ENCODE results near the gene TMEM243. TPM values are rescaled to one million over a fixed set of nuclear protein-coding genes. Genes with fewer than 3 reads are reported as not detected.
A peak's percentile ranks its signal among the peaks of the same experiment; 100 is the strongest.

TMEM243 gene
- total and polyA plus RNA-seq, 2 donors (not counting 1 experiment from before 2014, with no cell fraction given): 161 to 164 TPM

DNA sequence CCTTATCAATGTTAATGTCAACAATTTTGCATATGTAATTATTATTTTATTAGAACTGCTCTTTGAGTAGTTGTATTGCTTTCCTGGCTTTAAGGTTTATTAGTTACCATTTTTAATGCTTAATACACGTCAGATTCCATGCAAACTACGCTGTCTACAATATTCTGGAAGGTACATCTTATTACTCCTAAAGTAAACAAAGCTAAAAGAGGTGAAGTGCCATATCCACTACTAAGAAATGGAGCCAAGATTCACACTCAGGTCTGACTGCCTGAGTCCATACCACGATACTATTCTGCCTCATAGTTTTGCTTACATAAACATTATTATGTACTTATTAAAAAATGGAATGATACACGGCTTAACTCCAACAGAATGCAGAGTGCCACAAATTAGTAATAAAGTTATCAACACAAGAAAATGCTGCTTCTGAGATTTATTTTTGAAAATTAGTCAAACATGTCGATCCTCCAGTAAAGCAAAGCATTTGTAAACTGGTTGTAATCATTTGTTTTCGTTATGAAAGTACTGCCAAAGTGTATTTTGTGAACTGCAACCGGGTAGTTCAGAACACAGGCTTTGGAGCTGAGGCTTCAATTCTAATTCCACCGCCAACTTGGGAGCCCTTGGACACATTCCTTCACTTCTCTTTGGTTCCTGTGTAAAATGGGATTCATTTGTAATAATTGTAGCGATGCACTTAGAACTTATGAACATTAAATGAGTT lies 68.4 kb downstream of the TMEM243 start:
- H3K4me3 ChIP-seq (ENCODE audit: control extremely low read depth in 1 of 5, extremely low read depth in 1 of 5, insufficient read depth in 1 of 5, low read depth in 2 of 5, low read length in 4 of 5): peak overlapping the region in 4 of 5 experiments; percentile 80 to 97 (median 90)
- WGBS (ENCODE audit: insufficient coverage): 100% methylated on average over 1 of the region's 9 CpGs
- H3K4me3 Mint-ChIP-seq: peak overlapping the region; percentile 88
- no peaks in the 10 kb centered on the region for H3K9me3 ChIP-seq (ENCODE audit: control extremely low read depth in 1 of 3, control insufficient read depth in 2 of 3, insufficient read depth in 1 of 3, low read length in 2 of 3)
- peaks cover 35% of the 10 kb centered on the region for H3K4me1 Mint-ChIP-seq
- no peaks in the 10 kb centered on the region for H3K27me3 Mint-ChIP-seq
- no peaks in the 10 kb centered on the region for H3K27me3 ChIP-seq (replicated peaks in 1 of 4; ENCODE audit: control extremely low read depth in 1 of 4, control insufficient read depth in 3 of 4, insufficient read depth in 4 of 4, low read length in 3 of 4)
- DNase-seq: no peak
- ChIA-PET CTCF (interaction anchor here (1.1 to 5.5 kb wide), 7 partner anchors 17 to 225 kb away, joined by 3 to 60 read pairs (median 10); partner anchors contain the start of genes ELAPOR2 and TMEM243), POLR2A (interaction anchor here (1.2 to 3.4 kb wide), 2 partner anchors 7 to 68 kb away, joined by 3 to 58 read pairs; partner anchors contain the start of gene TMEM243)
- H3K4me1 ChIP-seq (ENCODE audit: control insufficient read depth in 2 of 2, insufficient read depth in 2 of 2, low read length in 2 of 2): peaks cover 24 to 34% of the 10 kb centered on the region in 2 donors
- H3K4me2 ChIP-seq (replicated peaks; ENCODE audit: low read depth, low read length, poor library complexity, severe bottlenecking): peak overlapping the region; percentile 83
- intact Hi-C loops (cut with micrococcal nuclease): loop anchor here (5.0 to 10.0 kb wide), 2 partner anchors 324 to 1071 kb away; partner anchors contain the start of genes ABCB4 and SRI
- peak overlapping the region; percentile 100 for H2AFZ ChIP-seq (ENCODE audit: insufficient read depth, low read depth, low read length, poor library complexity, severe bottlenecking)
- H4K20me1 ChIP-seq (ENCODE audit: control insufficient read depth, insufficient read depth, low read length, poor library complexity, severe bottlenecking): peaks cover 12% of the 10 kb centered on the region
- peak overlapping the region; percentile 87 to 99 for H3K27ac ChIP-seq (ENCODE audit: low read length in 2 of 2)
- H3K79me2 ChIP-seq (ENCODE audit: control insufficient read depth, insufficient read depth, low read length): peaks cover 39% of the 10 kb centered on the region
- peak overlapping the region; percentile 91 for H3K27ac Mint-ChIP-seq
- peaks cover 0 to 3% of the 10 kb centered on the region in 2 experiments for H3K36me3 ChIP-seq (replicated peaks in 1 of 2; ENCODE audit: control extremely low read depth in 1 of 2, control insufficient read depth in 1 of 2, extremely low read depth in 1 of 2, insufficient read depth in 2 of 2, low read length in 1 of 2)
- H3K9me3 Mint-ChIP-seq (ENCODE audit: insufficient read depth): no peaks in the 10 kb centered on the region
- TF ChIP-seq EZH2 (IDR thresholded peaks at IDR 0.05; ENCODE audit: borderline replicate concordance, insufficient read depth, low read depth, low read length, poor library complexity, severe bottlenecking): no peak
- TF ChIP-seq, protein P1, sequence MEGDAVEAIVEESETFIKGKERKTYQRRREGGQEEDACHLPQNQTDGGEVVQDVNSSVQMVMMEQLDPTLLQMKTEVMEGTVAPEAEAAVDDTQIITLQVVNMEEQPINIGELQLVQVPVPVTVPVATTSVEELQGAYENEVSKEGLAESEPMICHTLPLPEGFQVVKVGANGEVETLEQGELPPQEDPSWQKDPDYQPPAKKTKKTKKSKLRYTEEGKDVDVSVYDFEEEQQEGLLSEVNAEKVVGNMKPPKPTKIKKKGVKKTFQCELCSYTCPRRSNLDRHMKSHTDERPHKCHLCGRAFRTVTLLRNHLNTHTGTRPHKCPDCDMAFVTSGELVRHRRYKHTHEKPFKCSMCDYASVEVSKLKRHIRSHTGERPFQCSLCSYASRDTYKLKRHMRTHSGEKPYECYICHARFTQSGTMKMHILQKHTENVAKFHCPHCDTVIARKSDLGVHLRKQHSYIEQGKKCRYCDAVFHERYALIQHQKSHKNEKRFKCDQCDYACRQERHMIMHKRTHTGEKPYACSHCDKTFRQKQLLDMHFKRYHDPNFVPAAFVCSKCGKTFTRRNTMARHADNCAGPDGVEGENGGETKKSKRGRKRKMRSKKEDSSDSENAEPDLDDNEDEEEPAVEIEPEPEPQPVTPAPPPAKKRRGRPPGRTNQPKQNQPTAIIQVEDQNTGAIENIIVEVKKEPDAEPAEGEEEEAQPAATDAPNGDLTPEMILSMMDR (IDR thresholded peaks at IDR 0.05): no peak
- H3K9ac ChIP-seq (ENCODE audit: low read length): peak overlapping the region; percentile 97
- no peak for ATAC-seq (ENCODE audit: low read depth)
